GM19240 (cell line): Measurements from ENCODE around the gene STEAP3.

Source experiments
- DNase-seq: peaks from one replicate; pipeline ENCODE4 v3.0.0; 2011; ENCODE audit warnings: low spot score; ENCODE audit not compliant: insufficient read length

The STEAP3 gene

DNA sequence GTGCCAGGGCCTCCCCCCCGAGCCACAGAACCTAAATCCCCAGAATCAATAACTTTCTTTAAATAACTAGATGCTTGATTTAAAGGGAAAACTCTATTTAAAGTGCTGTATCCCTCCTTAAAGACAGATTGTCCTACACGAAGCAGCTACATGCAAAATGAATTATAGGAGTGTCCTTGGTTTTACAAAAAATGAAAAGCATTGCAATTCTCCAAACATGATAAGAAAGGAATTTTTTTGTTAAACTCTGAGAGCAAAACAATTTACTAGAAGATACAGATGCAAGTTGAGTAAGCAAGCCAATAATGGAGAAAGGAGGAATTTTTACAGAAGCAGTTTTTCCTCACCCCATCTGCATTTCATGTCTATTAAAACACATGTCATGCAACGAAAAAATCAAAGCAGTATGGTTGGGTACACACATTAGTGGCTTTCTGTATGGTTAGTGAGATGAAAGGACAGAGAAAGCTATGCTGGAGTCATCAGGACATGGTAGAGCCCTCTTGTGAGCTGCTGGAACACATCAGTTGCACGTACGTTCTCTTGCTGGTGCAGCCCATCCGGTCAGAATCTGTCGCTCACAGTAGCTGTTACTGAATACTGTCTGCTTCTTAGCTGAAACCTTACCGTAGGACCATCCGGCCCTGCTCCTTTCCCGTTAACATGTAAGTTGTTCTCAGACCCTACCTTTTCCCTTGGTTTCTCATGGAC, 25.9 kb upstream of the STEAP3 start:
- no peak for DNase-seq

DNA sequence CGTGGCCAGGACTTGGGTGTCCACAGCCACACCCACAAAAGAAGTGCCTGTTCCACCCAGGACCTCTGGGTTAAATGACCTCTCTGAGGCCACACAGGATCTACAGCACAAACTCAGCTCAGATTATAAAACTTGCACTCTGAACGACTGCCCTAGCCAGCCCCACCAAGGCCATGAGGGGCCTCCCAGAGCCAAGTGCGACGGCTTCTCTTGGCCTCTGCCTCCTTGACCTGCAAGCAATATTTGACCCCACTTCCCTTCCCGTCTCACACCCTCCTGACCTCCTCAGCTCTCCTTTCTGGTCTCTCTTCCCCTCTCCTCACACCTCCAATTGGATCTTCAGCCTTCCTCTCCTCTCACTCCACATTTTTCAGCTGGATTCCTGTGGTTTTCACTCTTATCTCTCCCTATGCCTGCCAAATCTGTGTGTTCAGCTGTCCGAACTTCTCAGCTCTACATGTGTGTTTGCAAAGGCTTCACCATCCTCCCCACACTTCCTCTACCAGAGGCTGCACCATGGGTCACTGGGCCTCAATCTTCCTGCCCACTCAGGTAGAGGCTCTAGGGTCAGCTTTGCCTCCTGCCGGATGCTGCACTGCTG, 25.3 kb upstream of the STEAP3 start:
- DNase-seq, result no peak

DNA sequence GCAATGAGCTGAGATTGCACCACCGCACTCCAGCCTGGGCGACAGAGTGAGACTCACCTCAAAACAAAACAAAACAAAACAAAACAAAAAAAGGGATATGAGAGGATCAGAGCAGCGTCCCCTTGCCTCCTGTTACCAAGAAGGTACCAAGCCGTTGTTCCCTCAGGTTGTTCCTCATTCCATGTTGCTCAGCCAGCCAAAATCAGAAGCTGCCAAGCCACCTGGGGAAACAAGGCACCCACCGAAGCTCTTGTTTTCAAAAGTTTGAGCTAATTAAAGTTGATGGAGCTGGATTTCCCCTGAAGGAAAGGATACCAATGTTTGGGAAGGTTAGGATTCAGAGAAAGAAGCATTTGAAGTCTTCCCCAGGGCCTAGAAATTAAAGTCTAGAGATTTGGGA, 21.8 kb upstream of the STEAP3 start:
- DNase-seq, result no peak

DNA sequence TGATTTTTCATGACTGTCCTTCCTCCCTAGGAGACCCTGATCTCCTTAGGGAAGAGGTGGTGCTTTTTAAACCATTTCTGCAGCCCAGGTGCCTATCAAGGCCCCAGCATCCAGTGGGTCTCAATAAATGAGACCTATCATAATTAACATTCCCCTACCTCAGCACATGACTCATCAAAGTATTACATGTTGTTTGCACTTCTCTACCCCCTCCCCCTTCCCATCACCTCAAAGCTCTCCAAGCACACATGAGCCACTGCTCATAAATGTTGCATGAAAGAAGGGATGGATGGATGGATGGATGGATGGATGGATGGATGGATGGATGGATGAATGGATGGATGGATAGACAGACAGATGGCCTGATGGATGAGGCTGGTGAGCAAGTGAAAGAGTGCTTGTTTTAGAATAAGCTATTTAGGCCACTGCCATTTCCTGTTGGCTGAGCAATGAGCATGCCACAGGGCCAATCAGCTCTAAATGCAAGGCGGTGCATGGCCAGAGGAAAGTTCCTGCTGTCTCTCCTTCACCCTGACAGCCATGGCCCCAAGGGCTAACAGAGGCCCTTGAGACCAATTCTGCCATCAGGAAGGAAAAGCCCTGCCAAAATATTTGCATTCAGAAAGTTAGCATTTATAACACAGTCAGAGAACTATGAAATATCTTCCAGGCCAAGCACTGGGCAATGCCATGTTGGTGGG, 20.9 kb upstream of the STEAP3 start:
- DNase-seq, result no peak

DNA sequence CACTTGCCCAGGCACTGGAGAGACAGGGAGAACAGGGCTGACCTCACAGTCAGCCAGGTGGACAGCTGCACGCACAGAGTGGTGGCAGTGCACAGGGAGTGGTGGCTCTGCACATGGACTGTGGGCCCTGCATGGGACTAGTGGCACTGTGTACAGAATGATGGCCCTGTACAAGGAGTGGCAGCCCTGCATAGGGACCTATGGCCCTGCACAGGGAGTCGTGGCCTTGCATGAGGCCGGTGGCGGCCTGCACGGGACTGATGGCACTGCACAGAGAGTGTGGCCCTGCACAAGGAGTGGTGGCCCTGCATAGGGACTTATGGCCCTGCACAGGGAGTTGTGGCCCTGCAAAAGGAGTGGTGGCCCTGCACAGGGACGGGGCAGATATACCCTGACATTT, 19.1 kb upstream of the STEAP3 start:
- DNase-seq, result no peak

DNA sequence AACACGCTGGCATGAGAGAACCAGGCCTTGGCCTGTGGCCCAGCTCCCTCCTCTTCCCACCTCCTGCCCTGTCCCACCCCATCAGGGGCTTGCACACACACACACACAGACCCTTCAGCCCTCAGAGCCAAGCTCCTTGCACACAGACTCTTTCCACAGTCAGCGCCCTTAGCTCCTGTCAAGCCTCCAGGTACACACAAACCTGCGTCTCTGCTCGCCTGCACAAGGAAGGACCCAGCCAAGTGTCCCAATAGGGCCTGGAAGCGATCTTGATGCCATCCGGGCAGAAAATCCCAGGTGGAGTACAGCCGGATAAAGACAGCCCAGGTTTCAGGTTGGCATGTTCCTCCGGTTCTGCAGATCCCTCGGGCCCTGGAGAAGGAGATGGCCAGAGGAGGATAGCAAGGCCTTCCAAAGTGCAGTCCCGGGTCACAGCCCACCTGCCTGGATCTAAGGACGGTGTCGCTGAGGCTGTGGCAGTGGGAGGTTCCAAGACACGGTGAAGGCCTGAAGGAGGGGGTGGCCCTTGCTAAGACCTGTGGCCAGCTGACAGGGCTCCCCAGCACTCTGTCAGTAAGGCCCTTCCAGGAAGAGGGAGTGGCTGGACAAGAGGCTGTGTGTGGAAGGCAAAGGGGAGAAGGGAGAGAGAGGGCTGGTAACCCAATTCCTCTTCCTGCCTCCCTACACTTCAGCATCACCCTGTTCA, 18.5 kb upstream of the STEAP3 start:
- DNase-seq, result no peak

- DNase-seq, result no peak
These were observed 17.4 kb upstream of the STEAP3 start for GRCh38 chr2:119206201-119206600.

DNA sequence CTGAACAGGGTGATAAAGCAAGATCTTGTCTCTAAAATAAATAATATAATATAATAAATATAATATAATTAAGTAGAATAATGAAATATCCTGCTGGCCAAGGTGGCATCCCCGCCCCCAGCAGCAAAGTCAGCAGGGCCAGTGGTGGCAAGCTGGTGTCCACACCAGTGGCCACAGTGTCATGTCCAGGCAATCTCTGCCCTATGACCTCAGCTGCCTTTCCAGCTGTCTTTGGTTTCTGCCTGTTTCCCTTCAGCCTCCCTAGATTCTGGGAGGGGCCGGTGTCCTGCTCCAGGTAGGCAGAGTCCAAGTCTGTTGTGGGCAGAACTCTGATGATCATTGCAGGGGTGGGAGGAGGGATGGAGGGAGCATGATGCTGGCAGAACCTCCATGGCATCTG, 16.2 kb upstream of the STEAP3 start:
- no peak for DNase-seq

GRCh38 chr2:119208791-119209203, 14.8 kb upstream of the STEAP3 start:
- DNase-seq, result no peak

- DNase-seq, result no peak
These were observed 11.4 kb upstream of the STEAP3 start for GRCh38 chr2:119212139-119212800.

GRCh38 chr2:119214453-119215037, 9.1 kb upstream of the STEAP3 start:
- no peak for DNase-seq

GRCh38 chr2:119216994-119217393, 6.6 kb upstream of the STEAP3 start:
- DNase-seq, result no peak

DNA sequence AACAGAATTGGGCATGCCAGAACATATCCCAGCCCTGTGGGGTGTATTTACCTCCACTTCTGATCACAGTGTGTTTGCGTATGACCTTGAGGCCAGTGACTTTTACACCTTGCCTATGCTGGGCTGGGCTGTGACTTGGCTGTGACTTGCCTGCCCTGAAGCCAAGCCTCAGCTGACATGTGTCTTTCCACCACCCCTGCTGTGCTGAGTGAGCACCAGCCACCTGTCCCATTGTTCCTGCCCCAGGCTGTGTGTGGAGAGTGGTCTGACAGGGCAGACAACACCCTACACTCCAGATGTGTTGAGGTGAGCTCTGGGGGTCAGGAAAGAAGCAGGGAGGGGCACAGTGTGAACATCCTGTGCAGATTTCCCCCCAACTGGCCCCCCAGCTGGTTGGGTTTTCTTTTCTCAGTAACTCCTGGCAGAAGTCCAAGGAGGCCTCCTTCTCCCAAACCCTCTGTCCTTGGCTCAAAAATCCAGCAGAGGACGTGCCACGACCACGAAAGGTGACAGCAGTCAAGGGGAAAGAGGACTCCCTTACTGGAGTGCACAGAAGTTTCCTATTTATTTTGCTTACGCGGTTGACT, 5.1 kb upstream of the STEAP3 start:
- no peak for DNase-seq

- DNase-seq, result no peak
These were observed 3.8 kb upstream of the STEAP3 start for GRCh38 chr2:119219873-119220272.

- DNase-seq, result no peak
These were observed 2.8 kb upstream of the STEAP3 start for GRCh38 chr2:119220720-119221301.

GRCh38 chr2:119221609-119222008, 2.0 kb upstream of the STEAP3 start:
- no peak for DNase-seq

GRCh38 chr2:119222213-119222612, 1.4 kb upstream of the STEAP3 start:
- DNase-seq, result no peak

GRCh38 chr2:119222863-119223520, 642 bp upstream of the STEAP3 start:
- DNase-seq, result no peak

- no peak for DNase-seq
These were observed 914 bp downstream of the STEAP3 start for GRCh38 chr2:119224391-119225104.
